Smooth muscle cell of the brain vasculature (primary cell): Measurements from ENCODE around the gene TEAD4.

ENCODE experiments used
- DNase-seq: peaks from one replicate; pipeline ENCODE4 v3.0.0-alpha.2; 2012; ENCODE audit warnings: low read depth, low spot score

The TEAD4 gene

GRCh38 chr12:2960390-2960956 is 1.3 kb downstream of the TEAD4 start:
- no peak for DNase-seq

GRCh38 chr12:2960996-2961616 is 1.9 kb downstream of the TEAD4 start:
- DNase-seq: no peak

GRCh38 chr12:2961705-2962104 is 2.5 kb downstream of the TEAD4 start:
- DNase-seq: no peak

GRCh38 chr12:2963154-2963759 is 4.1 kb downstream of the TEAD4 start:
- DNase-seq: no peak

- no peak for DNase-seq
These were observed 4.6 kb downstream of the TEAD4 start for GRCh38 chr12:2963760-2964292.

- no peak for DNase-seq
These were observed 8.5 kb downstream of the TEAD4 start for GRCh38 chr12:2967651-2968050.

- no peak for DNase-seq
These were observed 11.5 kb downstream of the TEAD4 start for GRCh38 chr12:2970744-2971143.

- DNase-seq: no peak
These were observed 14.4 kb downstream of the TEAD4 start for GRCh38 chr12:2973566-2973965.

- DNase-seq: no peak
These were observed 15.4 kb downstream of the TEAD4 start for GRCh38 chr12:2974560-2974971.

- DNase-seq: no peak
These were observed 17.4 kb downstream of the TEAD4 start for GRCh38 chr12:2976581-2976996.

- no peak for DNase-seq
These were observed 18.6 kb downstream of the TEAD4 start for GRCh38 chr12:2977776-2978175.

GRCh38 chr12:2979806-2980205 is 20.6 kb downstream of the TEAD4 start:
- DNase-seq: no peak

GRCh38 chr12:2980630-2981029 is 21.4 kb downstream of the TEAD4 start:
- no peak for DNase-seq

GRCh38 chr12:2982361-2982760 is 23.2 kb downstream of the TEAD4 start:
- no peak for DNase-seq

GRCh38 chr12:2984249-2984648 is 25.1 kb downstream of the TEAD4 start:
- no peak for DNase-seq

GRCh38 chr12:2984698-2985097 is 25.5 kb downstream of the TEAD4 start:
- no peak for DNase-seq

- DNase-seq: no peak
These were observed 27.7 kb downstream of the TEAD4 start for GRCh38 chr12:2986876-2987275.

- no peak for DNase-seq
These were observed 29.3 kb downstream of the TEAD4 start for GRCh38 chr12:2988494-2988893.

GRCh38 chr12:2992724-2993123 is 33.5 kb downstream of the TEAD4 start:
- DNase-seq: no peak

- no peak for DNase-seq
These were observed 38.9 kb downstream of the TEAD4 start for GRCh38 chr12:2997989-2998670.

- DNase-seq: peak; percentile 59
These were observed 39.6 kb downstream of the TEAD4 start for GRCh38 chr12:2998789-2999264.

GRCh38 chr12:2999265-2999841 is 40.2 kb downstream of the TEAD4 start:
- DNase-seq: no peak
